ENCODE results near the gene PAQR4. TPM values are rescaled to one million over a fixed set of nuclear protein-coding genes. Genes with fewer than 3 reads are reported as not detected.

The PAQR4 gene
- polyA plus RNA-seq, 1 experiment = 4.4 TPM

GRCh38 chr16:3007059-3007956, 38.2 kb downstream of the PAQR4 start:
- ChIA-PET POLR2A (interaction anchor here (0.7 kb wide), 1 partner anchor 14 kb away, joined by 3 read pairs; no protein-coding TSS in a partner anchor), CTCF (interaction anchor here (0.8 to 2.5 kb wide), 4 partner anchors 13 to 45 kb away, joined by 3 to 11 read pairs (median 3); partner anchors contain the start of gene TNFRSF12A)
- TF ChIP-seq CTCF (IDR thresholded peaks at IDR 0.05; ENCODE audit: insufficient read depth, low read depth, low read length) = no peak
- Histone ChIP-seq H3K27me3 (ENCODE audit: control insufficient read depth, insufficient read depth, low read length) (peaks cover 3% of the 10 kb centered on the region), H3K4me3 (ENCODE audit: low read depth, low read length) (no peak overlapping the region), H3K36me3 (ENCODE audit: control insufficient read depth, insufficient read depth, low read length) (no peaks in the 10 kb centered on the region)
- no peak for DNase-seq (ENCODE audit: low read depth)

GRCh38 chr16:3007957-3008689, 39.0 kb downstream of the PAQR4 start:
- Histone ChIP-seq H3K4me3 (ENCODE audit: low read depth, low read length) (no peak overlapping the region), H3K27me3 (ENCODE audit: control insufficient read depth, insufficient read depth, low read length) (peaks cover 5% of the 10 kb centered on the region), H3K36me3 (ENCODE audit: control insufficient read depth, insufficient read depth, low read length) (no peaks in the 10 kb centered on the region)
- CTCF ChIA-PET = interaction anchor here (0.8 to 2.5 kb wide), 4 partner anchors 12 to 46 kb away, joined by 3 to 11 read pairs (median 3); partner anchors contain the start of gene TNFRSF12A
- POLR2A ChIA-PET = interaction anchor here (0.7 kb wide), 1 partner anchor 13 kb away, joined by 3 read pairs; no protein-coding TSS in a partner anchor
- TF ChIP-seq CTCF (IDR thresholded peaks at IDR 0.05; ENCODE audit: insufficient read depth, low read depth, low read length) = no peak
- DNase-seq (ENCODE audit: low read depth) = no peak

- ChIA-PET POLR2A (no interaction called here), CTCF (interaction anchor here (1.1 to 2.5 kb wide), 2 partner anchors 23 to 47 kb away, joined by 3 to 11 read pairs; no protein-coding TSS in a partner anchor)
- H3K36me3 ChIP-seq (ENCODE audit: control insufficient read depth, insufficient read depth, low read length) = no peaks in the 10 kb centered on the region
- no peak overlapping the region for H3K4me3 ChIP-seq (ENCODE audit: low read depth, low read length)
- peaks cover 5% of the 10 kb centered on the region for H3K27me3 ChIP-seq (ENCODE audit: control insufficient read depth, insufficient read depth, low read length)
- no peak for TF ChIP-seq CTCF (IDR thresholded peaks at IDR 0.05; ENCODE audit: insufficient read depth, low read depth, low read length)
- no peak for DNase-seq (ENCODE audit: low read depth)
Measured at GRCh38 chr16:3008690-3009037, 39.5 kb downstream of the PAQR4 start.

- ChIA-PET CTCF (interaction anchor here (0.6 to 3.2 kb wide), 6 partner anchors 9 to 671 kb away, joined by 3 to 15 read pairs (median 5); partner anchors contain the start of gene TNFRSF12A), POLR2A (no interaction called here)
- TF ChIP-seq CTCF (IDR thresholded peaks at IDR 0.05; ENCODE audit: insufficient read depth, low read depth, low read length) = no peak
- no peak for DNase-seq (ENCODE audit: low read depth)
- Histone ChIP-seq H3K36me3 (ENCODE audit: control insufficient read depth, insufficient read depth, low read length) (no peaks in the 10 kb centered on the region), H3K27me3 (ENCODE audit: control insufficient read depth, insufficient read depth, low read length) (peaks cover 5% of the 10 kb centered on the region), H3K4me3 (ENCODE audit: low read depth, low read length) (no peak overlapping the region)
Measured at GRCh38 chr16:3009568-3010390, 40.6 kb downstream of the PAQR4 start.

All from BJ (cell line).